Mesenchymal stem cell (in vitro differentiated cells and primary cell): Measurements from ENCODE around the gene GNG8.
A peak's percentile ranks its signal among the peaks of the same experiment; 100 is the strongest.

Experiments used
- DNase-seq: peaks from one replicate; pipeline ENCODE4 v3.0.0-alpha.2; 2013
- H2AFZ ChIP-seq: one replicate; pipeline ENCODE4 v1.6.1; 2013; ENCODE audit warnings: low read depth, mild to moderate bottlenecking, control low read depth, inconsistent platforms, low read length, moderate library complexity
- H2AK5ac ChIP-seq: 2 replicates; pipeline ENCODE4 v1.6.1; 2013; ENCODE audit warnings: low read length, moderate library complexity, mild to moderate bottlenecking, inconsistent platforms; ENCODE audit not compliant: severe bottlenecking
- H2BK120ac ChIP-seq: one replicate; pipeline ENCODE4 v1.6.1; 2013; ENCODE audit warnings: low read depth, mild to moderate bottlenecking, inconsistent platforms, low read length, moderate library complexity
- H2BK12ac ChIP-seq, 2 experiments: one replicate each; pipeline ENCODE4 v1.6.1; 2013; ENCODE audit warnings: inconsistent platforms in 2 of 2, low read length in 2 of 2, mild to moderate bottlenecking in 2 of 2, moderate library complexity in 2 of 2, control low read depth in 1 of 2
- H2BK15ac ChIP-seq: one replicate; pipeline ENCODE4 v1.6.1; 2013; ENCODE audit warnings: mild to moderate bottlenecking, low read depth, inconsistent platforms; ENCODE audit not compliant: poor library complexity, severe bottlenecking
- H2BK5ac ChIP-seq: 2 replicates; pipeline ENCODE4 v1.6.1; 2013; ENCODE audit warnings: low read depth, mild to moderate bottlenecking, low read length, control low read depth, inconsistent platforms; ENCODE audit not compliant: poor library complexity, severe bottlenecking
- H3K14ac ChIP-seq, 2 experiments: one replicate each; pipeline ENCODE4 v1.6.1; 2013; ENCODE audit warnings: inconsistent platforms in 2 of 2, low read length in 2 of 2, control low read depth in 1 of 2, mild to moderate bottlenecking in 1 of 2, moderate library complexity in 1 of 2
- H3K18ac ChIP-seq, 2 experiments: one replicate each; pipeline ENCODE4 v1.6.1; 2013; ENCODE audit warnings: inconsistent platforms in 2 of 2, low read length in 2 of 2, control low read depth in 1 of 2, low read depth in 1 of 2, mild to moderate bottlenecking in 1 of 2
- H3K23ac ChIP-seq, 2 experiments: one replicate each; pipeline ENCODE4 v1.6.1; 2013; ENCODE audit warnings: inconsistent platforms in 2 of 2, low read length in 2 of 2, mild to moderate bottlenecking in 2 of 2, moderate library complexity in 2 of 2, control low read depth in 1 of 2
- H3K27ac ChIP-seq: 2 replicates; pipeline ENCODE4 v1.5.1; 2013; ENCODE audit warnings: mild to moderate bottlenecking, moderate library complexity, low read length, control low read depth, inconsistent platforms; ENCODE audit not compliant: poor library complexity, severe bottlenecking
- H3K27me3 ChIP-seq, 2 experiments: 2 replicates each; pipeline versions ENCODE4 v1.6.1 to v1.7.0; 2013; ENCODE audit warnings: low read length in 2 of 2, mild to moderate bottlenecking in 2 of 2, moderate library complexity in 2 of 2, control low read depth in 1 of 2, inconsistent platforms in 1 of 2; ENCODE audit not compliant: control insufficient read depth in 1 of 2, insufficient read depth in 1 of 2
- H3K36me3 ChIP-seq, 2 experiments: 2 replicates each; pipeline versions ENCODE4 v1.6.1 to v1.7.0; 2013; ENCODE audit warnings: low read length in 2 of 2, control low read depth in 1 of 2, inconsistent platforms in 1 of 2, low read depth in 1 of 2, mild to moderate bottlenecking in 1 of 2; ENCODE audit not compliant: insufficient read depth in 2 of 2, control insufficient read depth in 1 of 2
- H3K4ac ChIP-seq, 2 experiments: one replicate each; pipeline ENCODE4 v1.6.1; 2013; ENCODE audit warnings: inconsistent platforms in 2 of 2, low read length in 2 of 2, mild to moderate bottlenecking in 2 of 2, moderate library complexity in 2 of 2, control low read depth in 1 of 2, low read depth in 1 of 2
- H3K4me1 ChIP-seq: 2 replicates; pipeline ENCODE4 v1.6.1; 2013; ENCODE audit warnings: low read depth, low read length, control low read depth; ENCODE audit not compliant: control insufficient read depth, insufficient read depth
- H3K4me2 ChIP-seq: 2 replicates; pipeline ENCODE4 v1.6.1; 2013; ENCODE audit warnings: low read length, mild to moderate bottlenecking, inconsistent platforms; ENCODE audit not compliant: poor library complexity, severe bottlenecking
- H3K4me3 ChIP-seq, 2 experiments: 2 replicates each; pipeline versions ENCODE4 v1.5.1 to v1.7.0; 2013; ENCODE audit warnings: low read length in 2 of 2, mild to moderate bottlenecking in 2 of 2, control low read depth in 1 of 2, low read depth in 1 of 2; ENCODE audit not compliant: insufficient read depth in 1 of 2
- H3K79me1 ChIP-seq: replicated peaks from 2 replicates; pipeline ENCODE4 v1.6.1; 2013; ENCODE audit warnings: mild to moderate bottlenecking, control low read depth, low read length, inconsistent platforms; ENCODE audit not compliant: poor library complexity, severe bottlenecking
- H3K9ac ChIP-seq: 2 replicates; pipeline ENCODE4 v1.7.0; 2013; ENCODE audit warnings: mild to moderate bottlenecking, low read length, moderate library complexity
- H3K9me3 ChIP-seq: 2 replicates; pipeline ENCODE4 v1.7.0; 2013; ENCODE audit warnings: mild to moderate bottlenecking, low read length; ENCODE audit not compliant: control insufficient read depth
- H4K8ac ChIP-seq: one replicate; pipeline ENCODE4 v1.6.1; 2013; ENCODE audit warnings: inconsistent platforms, mild to moderate bottlenecking, low read length, moderate library complexity
- H4K91ac ChIP-seq: one replicate; pipeline ENCODE4 v1.6.1; 2013; ENCODE audit warnings: mild to moderate bottlenecking, low read length, inconsistent platforms
- WGBS: methylation state at CpG from one replicate; pipeline ENCODE4 v1.1.7; 2013; ENCODE audit warnings: mixed read lengths; 5-methylcytosine and 5-hydroxymethylcytosine counted together

The GNG8 gene

GRCh38 chr19:46650445-46650844 is 14.4 kb upstream of the GNG8 start:
- Histone ChIP-seq H3K4me1 (no peaks in the 10 kb centered on the region), H3K9ac (no peak overlapping the region), H3K23ac (no peak overlapping the region), H3K18ac (no peak overlapping the region), H3K4me2 (no peak overlapping the region), H2AFZ (no peak overlapping the region), H3K4me3 (no peak overlapping the region), H4K8ac (no peak overlapping the region), H3K14ac (no peak overlapping the region), H4K91ac (no peak overlapping the region), H2BK120ac (no peak overlapping the region), H2AK5ac (no peak overlapping the region), H3K79me1 (no peaks in the 10 kb centered on the region), H2BK12ac (no peak overlapping the region), H2BK5ac (no peak overlapping the region), H3K4ac (no peak overlapping the region), H3K27ac (no peak overlapping the region), H3K36me3 (peaks cover 4 to 7% of the 10 kb centered on the region in 2 experiments), H2BK15ac (no peak overlapping the region), H3K9me3 (peaks cover 17% of the 10 kb centered on the region), H3K27me3 (peaks cover 0 to 15% of the 10 kb centered on the region in 2 experiments)
- DNase-seq = no peak
- 84% methylated on average over 7 of the region's 7 CpGs for WGBS

- H3K79me1 ChIP-seq = no peaks in the 10 kb centered on the region
- H3K36me3 ChIP-seq = peaks cover 4 to 7% of the 10 kb centered on the region in 2 experiments
- H2BK120ac ChIP-seq = no peak overlapping the region
- H3K9ac ChIP-seq = no peak overlapping the region
- no peak overlapping the region for H2BK5ac ChIP-seq
- H2BK15ac ChIP-seq = no peak overlapping the region
- no peak overlapping the region for H3K18ac ChIP-seq
- peaks cover 0 to 11% of the 10 kb centered on the region in 2 experiments for H3K27me3 ChIP-seq
- no peak overlapping the region for H4K91ac ChIP-seq
- H2AFZ ChIP-seq = no peak overlapping the region
- H2BK12ac ChIP-seq = no peak overlapping the region
- H3K4me2 ChIP-seq = no peak overlapping the region
- peaks cover 17% of the 10 kb centered on the region for H3K9me3 ChIP-seq
- H3K27ac ChIP-seq = no peak overlapping the region
- no peak overlapping the region for H3K23ac ChIP-seq
- H3K4me3 ChIP-seq = no peak overlapping the region
- no peak overlapping the region for H3K14ac ChIP-seq
- 75% methylated on average over 96 of the region's 144 CpGs for WGBS
- no peak for DNase-seq
- H3K4ac ChIP-seq = no peak overlapping the region
- H3K4me1 ChIP-seq = no peaks in the 10 kb centered on the region
- H4K8ac ChIP-seq = no peak overlapping the region
- no peak overlapping the region for H2AK5ac ChIP-seq
These were observed 13.3 kb upstream of the GNG8 start for GRCh38 chr19:46648961-46649960.

GRCh38 chr19:46648060-46648960 is 12.3 kb upstream of the GNG8 start:
- no peak overlapping the region for H3K27ac ChIP-seq
- H2AFZ ChIP-seq = no peak overlapping the region
- DNase-seq = no peak
- no peak overlapping the region for H4K91ac ChIP-seq
- H3K4me3 ChIP-seq = no peak overlapping the region
- peaks cover 0 to 8% of the 10 kb centered on the region in 2 experiments for H3K27me3 ChIP-seq
- no peak overlapping the region for H3K4ac ChIP-seq
- H3K9ac ChIP-seq = no peak overlapping the region
- peaks cover 17% of the 10 kb centered on the region for H3K9me3 ChIP-seq
- no peak overlapping the region for H2BK12ac ChIP-seq
- H2BK5ac ChIP-seq = no peak overlapping the region
- H2BK120ac ChIP-seq = no peak overlapping the region
- H3K18ac ChIP-seq = no peak overlapping the region
- no peak overlapping the region for H3K23ac ChIP-seq
- no peak overlapping the region for H2AK5ac ChIP-seq
- H3K14ac ChIP-seq = no peak overlapping the region
- H3K4me2 ChIP-seq = no peak overlapping the region
- peak overlapping the region; percentile 28 for H2BK15ac ChIP-seq
- no peak overlapping the region for H4K8ac ChIP-seq
- peaks cover 4 to 7% of the 10 kb centered on the region in 2 experiments for H3K36me3 ChIP-seq
- H3K4me1 ChIP-seq = no peaks in the 10 kb centered on the region
- 76% methylated on average over 53 of the region's 63 CpGs for WGBS
- H3K79me1 ChIP-seq = no peaks in the 10 kb centered on the region

- Histone ChIP-seq H3K23ac (no peak overlapping the region), H3K9ac (no peak overlapping the region), H3K14ac (no peak overlapping the region), H2BK120ac (no peak overlapping the region), H2AK5ac (no peak overlapping the region), H3K4me2 (no peak overlapping the region), H4K8ac (no peak overlapping the region), H3K27me3 (peaks cover 0 to 8% of the 10 kb centered on the region in 2 experiments), H3K9me3 (peaks cover 17% of the 10 kb centered on the region), H2BK5ac (no peak overlapping the region), H3K36me3 (peaks cover 4 to 7% of the 10 kb centered on the region in 2 experiments), H3K79me1 (no peaks in the 10 kb centered on the region), H3K4ac (no peak overlapping the region), H3K27ac (no peak overlapping the region), H3K4me3 (no peak overlapping the region), H4K91ac (no peak overlapping the region), H2BK12ac (no peak overlapping the region), H2AFZ (no peak overlapping the region), H3K18ac (no peak overlapping the region), H2BK15ac (no peak overlapping the region), H3K4me1 (no peaks in the 10 kb centered on the region)
- no peak for DNase-seq
- WGBS = 75% methylated on average over 2 of the region's 3 CpGs
These were observed 10.4 kb upstream of the GNG8 start for GRCh38 chr19:46646402-46646801.
